Measurements from ENCODE around the gene IGFBP3. TPM values are rescaled to one million over a fixed set of nuclear protein-coding genes. Genes with fewer than 3 reads are reported as not detected.

The IGFBP3 gene
- total and polyA plus RNA-seq, 2 of the 13 experiments (the other 11 are each of a cell fraction or from before 2014, with no cell fraction given), result 57.5 TPM; not detected in 1

GRCh38 chr7:45893374-45893995, 27.6 kb downstream of the IGFBP3 start (continued):
- no peak for TF ChIP-seq CCAR2 (optimal IDR thresholded peaks at IDR 0.05; ENCODE audit: low read depth, low read length)
- no peak for TF ChIP-seq CAMTA2 (CRISPR knock-in tag; IDR thresholded peaks at IDR 0.05; ENCODE audit: borderline replicate concordance)
- peak; percentile 90 for TF ChIP-seq MED1 (CRISPR knock-in tag; IDR thresholded peaks at IDR 0.05)
- no peak for TF ChIP-seq ZBTB14 (CRISPR knock-in tag; IDR thresholded peaks at IDR 0.05)
- TF ChIP-seq LCORL (IDR thresholded peaks at IDR 0.05), result no peak
- no peak; the same call in none of the 2 replicates for TF ChIP-seq LCORL (CRISPR knock-in tag; IDR thresholded peaks at IDR 0.05)
- TF ChIP-seq ATF3 (CRISPR knock-in tag; IDR thresholded peaks at IDR 0.05), result no peak
- TF ChIP-seq ZBTB33 (CRISPR knock-in tag; IDR thresholded peaks at IDR 0.05), result no peak
- TF ChIP-seq ZNF20 (CRISPR knock-in tag; IDR thresholded peaks at IDR 0.05), result no peak
- no peak for TF ChIP-seq ATF7 (IDR thresholded peaks at IDR 0.05)
- no peak for TF ChIP-seq ATF7 (CRISPR knock-in tag; IDR thresholded peaks at IDR 0.05)
- peak; percentile 64; the same call in 1 of the 2 replicates for TF ChIP-seq RERE (CRISPR knock-in tag; IDR thresholded peaks at IDR 0.05; ENCODE audit: low read depth)
- TF ChIP-seq ZNF772 (CRISPR knock-in tag; IDR thresholded peaks at IDR 0.05), result no peak
- TF ChIP-seq CREB1 (IDR thresholded peaks at IDR 0.05), result no peak
- no peak for TF ChIP-seq CREB1 (CRISPR knock-in tag; IDR thresholded peaks at IDR 0.05)
- TF ChIP-seq ZHX1 (CRISPR knock-in tag; IDR thresholded peaks at IDR 0.05; ENCODE audit: low read depth), result no peak

All from HepG2 (cell line).